GM12891 (cell line): ENCODE results near the gene OR2A5.

ENCODE experiments used
- POLR2A ChIP-seq: IDR thresholded peaks from 2 replicates; pipeline ENCODE4 v1.6.1; 2011; ENCODE audit warnings: low read depth, low read length, control low read depth
- SPI1 ChIP-seq: IDR thresholded peaks from 2 replicates; pipeline ENCODE4 v1.6.1; 2011; ENCODE audit warnings: low read depth, low read length, control low read depth

DNA sequence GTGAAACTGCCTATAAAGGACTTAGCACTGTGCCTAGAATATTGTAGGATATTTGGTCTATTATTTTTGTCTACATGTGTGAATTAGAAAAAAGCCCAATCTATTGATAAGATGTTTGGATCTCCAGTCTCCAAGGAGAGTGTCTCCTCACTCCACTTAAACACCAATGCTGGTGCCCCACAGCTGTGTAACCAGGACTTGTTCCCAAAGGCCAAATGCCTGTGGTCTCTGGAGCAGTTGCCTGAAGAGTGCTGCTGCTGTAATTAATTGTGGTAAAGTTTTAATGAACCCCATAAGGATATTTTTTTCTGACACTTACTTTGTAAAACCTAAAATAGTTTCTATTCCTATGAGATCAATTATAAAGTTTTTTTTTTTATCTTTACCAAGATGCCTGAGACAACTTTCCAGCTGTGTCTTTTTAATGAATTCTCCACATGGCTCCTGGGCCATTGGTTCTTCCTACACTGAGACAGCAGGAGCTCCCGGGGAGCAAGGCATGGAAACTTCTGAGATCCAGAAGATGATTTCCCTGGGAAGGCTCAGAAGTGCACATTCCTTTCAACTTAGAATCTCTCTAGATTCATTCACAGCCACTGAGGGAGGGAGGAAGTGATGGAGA, 11.2 kb upstream of the OR2A5 start:
- TF ChIP-seq SPI1: no peak
- no peak for TF ChIP-seq POLR2A
